Loucy (cell line): ENCODE measurements around the gene SLC39A11.

Experiments used
- EZH2phosphoT487 ChIP-seq: fragments of 200-600 bp; IDR thresholded peaks from 2 replicates; pipeline ENCODE4 v1.6.1; 2018; ENCODE audit warnings: antibody characterized with exemption, mild to moderate bottlenecking, moderate library complexity, borderline replicate concordance
- TF ChIP-seq, protein P1 (sequence below): fragments of 200-600 bp; sonication (generic); conservative IDR thresholded peaks from 2 replicates; pipeline ENCODE4 v1.5.1; 2014; ENCODE audit warnings: mild to moderate bottlenecking, antibody characterized with exemption, low read length

DNA sequence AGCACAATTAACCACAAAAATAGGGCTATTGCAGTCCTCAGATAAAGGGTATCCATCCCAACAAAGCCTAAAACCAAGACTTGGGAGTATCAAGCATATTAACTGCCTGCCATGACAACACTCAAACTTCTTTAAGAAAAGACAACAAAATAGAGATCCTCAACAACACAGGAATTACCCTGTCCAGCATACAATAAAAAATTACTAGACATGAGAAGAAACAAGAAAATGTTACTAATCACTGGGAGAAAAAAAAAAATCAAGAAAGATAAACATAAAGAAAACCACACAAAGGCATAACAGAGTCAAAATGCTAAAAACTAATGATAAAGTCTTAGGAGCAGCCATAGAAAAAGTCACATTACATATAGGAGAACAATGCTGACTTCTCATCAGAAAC, 73.9 kb downstream of the SLC39A11 start:
- TF ChIP-seq, protein P1, sequence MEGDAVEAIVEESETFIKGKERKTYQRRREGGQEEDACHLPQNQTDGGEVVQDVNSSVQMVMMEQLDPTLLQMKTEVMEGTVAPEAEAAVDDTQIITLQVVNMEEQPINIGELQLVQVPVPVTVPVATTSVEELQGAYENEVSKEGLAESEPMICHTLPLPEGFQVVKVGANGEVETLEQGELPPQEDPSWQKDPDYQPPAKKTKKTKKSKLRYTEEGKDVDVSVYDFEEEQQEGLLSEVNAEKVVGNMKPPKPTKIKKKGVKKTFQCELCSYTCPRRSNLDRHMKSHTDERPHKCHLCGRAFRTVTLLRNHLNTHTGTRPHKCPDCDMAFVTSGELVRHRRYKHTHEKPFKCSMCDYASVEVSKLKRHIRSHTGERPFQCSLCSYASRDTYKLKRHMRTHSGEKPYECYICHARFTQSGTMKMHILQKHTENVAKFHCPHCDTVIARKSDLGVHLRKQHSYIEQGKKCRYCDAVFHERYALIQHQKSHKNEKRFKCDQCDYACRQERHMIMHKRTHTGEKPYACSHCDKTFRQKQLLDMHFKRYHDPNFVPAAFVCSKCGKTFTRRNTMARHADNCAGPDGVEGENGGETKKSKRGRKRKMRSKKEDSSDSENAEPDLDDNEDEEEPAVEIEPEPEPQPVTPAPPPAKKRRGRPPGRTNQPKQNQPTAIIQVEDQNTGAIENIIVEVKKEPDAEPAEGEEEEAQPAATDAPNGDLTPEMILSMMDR: no peak
- TF ChIP-seq EZH2phosphoT487: no peak
